Suppressor macrophage (primary cell): ENCODE data around the gene POU4F1.

ENCODE experiments used
- DNase-seq, 4 experiments: peaks; one replicate each; pipeline ENCODE4 v3.0.0-alpha.2; 2020 to 2022

POU4F1 gene

GRCh38 chr13:78592584-78592983 lies 10.8 kb downstream of the POU4F1 start:
- no peak for DNase-seq

GRCh38 chr13:78589206-78589605 lies 14.1 kb downstream of the POU4F1 start:
- peak; percentile 40 to 76 (median 55) for DNase-seq

DNA sequence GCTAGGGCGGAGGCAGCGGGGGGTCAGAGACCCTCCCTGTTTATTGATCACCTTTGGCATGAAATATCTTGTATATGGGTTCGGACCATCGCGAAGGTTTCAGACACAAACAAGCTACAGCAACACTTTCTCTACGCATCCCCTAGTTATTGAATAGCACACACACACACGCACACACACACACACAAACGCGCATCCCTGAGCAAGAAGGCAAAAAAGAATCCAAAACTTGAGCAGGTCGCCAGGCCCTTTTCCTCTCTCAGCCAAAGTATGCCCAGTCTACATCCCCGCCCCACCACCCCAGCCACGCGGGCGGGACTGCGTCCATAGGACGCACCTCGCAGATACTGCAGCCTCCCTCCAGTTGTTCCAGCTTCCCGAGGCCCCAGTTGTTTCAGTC lies 16.0 kb downstream of the POU4F1 start:
- no peak for DNase-seq

DNA sequence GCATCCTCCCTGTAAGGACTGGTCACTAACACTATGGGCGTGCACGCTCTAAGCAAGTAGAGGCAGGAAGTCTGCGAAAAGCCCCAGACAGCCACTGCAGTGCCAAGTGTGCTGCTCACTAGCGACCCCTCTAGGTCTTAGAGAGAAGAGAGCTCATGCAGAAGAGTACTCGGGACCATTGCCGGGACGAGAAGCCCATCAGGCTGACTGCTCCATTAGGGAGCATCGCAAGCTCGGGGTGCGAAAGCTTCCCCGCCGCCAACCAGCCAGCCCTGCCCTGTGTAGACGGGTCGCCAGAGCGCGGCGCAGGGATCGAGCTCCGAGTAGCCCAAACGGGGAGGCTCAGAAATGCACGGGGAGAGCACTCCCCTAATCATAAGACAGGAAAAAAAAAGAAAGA lies 16.6 kb downstream of the POU4F1 start:
- DNase-seq: no peak

GRCh38 chr13:78576261-78576660 lies 27.1 kb downstream of the POU4F1 start:
- peak in 2 of 4 experiments; percentile 31 to 53 for DNase-seq

DNA sequence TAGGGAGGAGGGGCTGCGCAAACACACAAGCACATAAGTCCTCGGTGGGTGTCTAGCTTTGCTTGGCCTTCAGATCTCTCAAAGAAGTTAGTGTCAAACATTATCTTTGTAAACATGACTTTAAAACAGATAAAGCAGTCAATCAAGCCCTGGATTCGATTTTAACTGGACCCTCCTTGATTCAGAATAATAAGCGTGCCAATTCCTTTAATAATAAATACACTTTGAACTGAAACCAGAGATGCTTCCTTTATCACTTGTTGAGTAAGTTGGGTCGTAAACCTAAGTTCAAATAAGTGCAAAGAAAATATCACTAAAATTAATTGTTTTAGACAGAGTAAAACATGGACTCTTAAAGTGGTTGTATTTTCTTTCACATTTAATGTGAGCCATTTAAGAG lies 30.9 kb downstream of the POU4F1 start:
- DNase-seq: no peak

DNA sequence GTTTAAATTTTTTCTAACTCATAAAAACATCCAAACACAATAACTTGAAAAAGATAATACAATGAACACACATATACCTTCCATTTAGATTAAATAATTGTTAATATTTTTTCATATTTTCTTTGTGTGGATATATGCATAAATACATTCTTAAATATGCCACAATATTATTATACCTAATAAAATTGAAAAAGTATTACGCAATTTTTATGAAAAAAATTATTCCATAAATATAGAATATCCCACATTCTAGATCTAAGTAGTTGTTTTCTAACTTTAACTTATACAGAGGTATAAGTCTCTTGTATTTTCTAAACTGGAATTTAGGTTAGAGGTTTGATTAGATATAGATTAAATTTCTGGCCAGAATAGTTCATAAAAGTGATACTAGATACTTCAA lies 34.3 kb downstream of the POU4F1 start:
- DNase-seq: no peak

GRCh38 chr13:78566631-78567030 lies 36.7 kb downstream of the POU4F1 start:
- no peak for DNase-seq

DNA sequence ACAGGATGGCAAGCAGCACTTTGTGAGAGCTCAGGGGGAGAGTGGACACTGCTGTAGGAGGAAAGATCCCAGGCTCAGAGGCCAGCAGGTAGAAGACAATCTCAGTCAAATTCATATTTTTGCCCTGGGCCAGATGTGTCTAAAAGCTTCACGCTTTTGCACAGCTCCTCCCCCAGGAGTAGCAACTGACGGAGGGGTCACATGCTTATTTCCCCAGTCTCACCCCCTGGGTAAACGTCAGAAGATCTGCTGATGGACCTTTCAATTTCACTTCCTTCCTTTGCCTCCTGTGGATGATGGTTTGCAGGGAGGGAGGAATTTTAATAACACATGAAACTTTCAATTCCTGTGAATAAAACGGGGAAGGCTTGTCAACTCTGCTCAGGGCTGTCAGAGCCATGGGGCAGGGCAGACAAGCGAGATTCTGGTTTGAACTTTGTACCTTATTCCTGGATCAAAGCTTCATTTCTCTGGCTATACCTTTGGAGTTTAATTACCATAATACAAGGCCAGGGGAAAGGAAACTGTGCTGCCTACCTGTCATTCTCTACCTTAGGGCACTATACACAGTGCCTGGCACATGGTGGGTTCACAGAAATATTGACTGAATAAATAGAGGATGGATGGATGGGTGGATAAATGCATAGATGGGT lies 41.0 kb downstream of the POU4F1 start:
- peak in 2 of 4 experiments; percentile 10 for DNase-seq
